Common myeloid progenitor, CD34-positive (primary cell): ENCODE data around the gene HOXB13.

ENCODE experiments used
- CTCF ChIA-PET: fragments of 350-600 bp; sonication (Branson Sonifier 250); formaldehyde crosslinking; loops from one replicate; lab custom pipeline; 2021; ENCODE audit warnings: antibody characterized with exemption; lab: Charles Lee
- POLR2A ChIA-PET: fragments of 350-600 bp; sonication (Branson Sonifier 250); formaldehyde crosslinking; loops from one replicate; lab custom pipeline; 2021; ENCODE audit warnings: antibody characterized with exemption; lab: Charles Lee
- DNase-seq, 3 donors: peaks; one replicate each; pipeline versions ENCODE4 v3.0.0 to v3.0.0-alpha.2; 2013
- H3K27ac ChIP-seq, 2 experiments: 1 replicate in 1 of 2; 2 replicates in 1 of 2; pipeline ENCODE4 v1.7.0; 2013; ENCODE audit warnings: inconsistent platforms in 2 of 2, low read length in 2 of 2, mild to moderate bottlenecking in 2 of 2, low read depth in 1 of 2, moderate library complexity in 1 of 2; ENCODE audit not compliant: severe bottlenecking in 2 of 2, insufficient read depth in 1 of 2, poor library complexity in 1 of 2
- H3K27me3 ChIP-seq, 5 experiments: replicated peaks in 2 of 5; 1 replicate in 3 of 5; 2 replicates in 2 of 5; pipeline versions ENCODE4 v1.6.1 to v1.7.0; 2013; ENCODE audit warnings: low read length in 4 of 5, mild to moderate bottlenecking in 2 of 5, moderate library complexity in 2 of 5, inconsistent platforms in 1 of 5; ENCODE audit not compliant: insufficient read depth in 5 of 5, control insufficient read depth in 4 of 5
- H3K36me3 ChIP-seq, 4 experiments: 1 replicate in 2 of 4; 2 replicates in 2 of 4; pipeline versions ENCODE4 v1.6.1 to v1.7.0; 2013; ENCODE audit warnings: low read length in 3 of 4, control low read depth in 1 of 4, mild to moderate bottlenecking in 1 of 4; ENCODE audit not compliant: control insufficient read depth in 4 of 4, insufficient read depth in 4 of 4
- H3K4me1 ChIP-seq, 4 experiments: 1 replicate in 3 of 4; 2 replicates in 1 of 4; pipeline versions ENCODE4 v1.6.1 to v1.7.1; 2013; ENCODE audit warnings: low read length in 3 of 4, mild to moderate bottlenecking in 3 of 4, control low read depth in 1 of 4, inconsistent platforms in 1 of 4, moderate library complexity in 1 of 4; ENCODE audit not compliant: control insufficient read depth in 4 of 4, insufficient read depth in 4 of 4; ENCODE audit errors: control extremely low read depth in 1 of 4
- H3K4me3 ChIP-seq, 7 experiments: 1 replicate in 4 of 7; 2 replicates in 3 of 7; pipeline versions ENCODE4 v1.5.1 to v1.7.0; 2013; ENCODE audit warnings: mild to moderate bottlenecking in 7 of 7, low read length in 6 of 7, moderate library complexity in 6 of 7, inconsistent platforms in 2 of 7, low read depth in 2 of 7, control low read depth in 1 of 7; ENCODE audit not compliant: insufficient read depth in 4 of 7, control insufficient read depth in 1 of 7; ENCODE audit errors: extremely low read depth in 1 of 7
- H3K9me3 ChIP-seq, 5 experiments: 1 replicate in 4 of 5; 2 replicates in 1 of 5; pipeline versions ENCODE4 v1.6.1 to v1.7.1; 2013; ENCODE audit warnings: low read length in 4 of 5, mild to moderate bottlenecking in 2 of 5, inconsistent platforms in 1 of 5, low read depth in 1 of 5, moderate library complexity in 1 of 5; ENCODE audit not compliant: control insufficient read depth in 4 of 5, insufficient read depth in 2 of 5; ENCODE audit errors: control extremely low read depth in 1 of 5
- WGBS: methylation state at CpG from one replicate; pipeline ENCODE4 v1.1.5; 2013; ENCODE audit not compliant: insufficient coverage; 5-methylcytosine and 5-hydroxymethylcytosine counted together

The HOXB13 gene

GRCh38 chr17:48740537-48740936 is 12.0 kb upstream of the HOXB13 start:
- Histone ChIP-seq H3K27ac (no peak overlapping the region), H3K9me3 (peaks cover 0 to 6% (median 4%) of the 10 kb centered on the region in 5 experiments), H3K4me3 (no peak overlapping the region), H3K36me3 (no peaks in the 10 kb centered on the region), H3K27me3 (peaks cover 45 to 100% (median 67%) of the 10 kb centered on the region in 5 experiments), H3K4me1 (no peaks in the 10 kb centered on the region)
- ChIA-PET POLR2A (no interaction called here), CTCF (no interaction called here)
- no peak for DNase-seq

GRCh38 chr17:48738803-48739526 is 10.4 kb upstream of the HOXB13 start:
- H3K4me1 ChIP-seq: no peaks in the 10 kb centered on the region

GRCh38 chr17:48738424-48738802 is 9.9 kb upstream of the HOXB13 start:
- POLR2A ChIA-PET: no interaction called here

More at GRCh38 chr17:48738803-48739526, 10.4 kb upstream of the HOXB13 start:
- H3K9me3 ChIP-seq: peaks cover 0 to 6% (median 4%) of the 10 kb centered on the region in 5 experiments
- no peak overlapping the region for H3K27ac ChIP-seq
- CTCF ChIA-PET: interaction anchor here (0.7 to 8.5 kb wide), 5 partner anchors 10 to 99 kb away, joined by 3 to 92 read pairs (median 7); partner anchors contain the start of genes HOXB13, PRAC1 and PRAC2
- WGBS: 4% methylated on average over 34 of the region's 37 CpGs
- no peaks in the 10 kb centered on the region for H3K36me3 ChIP-seq
- POLR2A ChIA-PET: no interaction called here
- H3K27me3 ChIP-seq: peaks cover 41 to 100% (median 65%) of the 10 kb centered on the region in 5 experiments
- DNase-seq: peak in 1 of 3 donors; percentile 36
- H3K4me3 ChIP-seq: no peak overlapping the region

GRCh38 chr17:48737330-48738043 is 8.9 kb upstream of the HOXB13 start:
- Histone ChIP-seq H3K4me3 (no peak overlapping the region), H3K4me1 (peaks cover 0 to 4% (median 0%) of the 10 kb centered on the region in 4 experiments), H3K27me3 (peaks cover 31 to 100% (median 68%) of the 10 kb centered on the region in 5 experiments), H3K36me3 (no peaks in the 10 kb centered on the region), H3K27ac (no peak overlapping the region), H3K9me3 (peaks cover 0 to 6% (median 4%) of the 10 kb centered on the region in 5 experiments)
- 70% methylated on average over 4 of the region's 4 CpGs for WGBS
- ChIA-PET POLR2A (no interaction called here), CTCF (interaction anchor here (0.7 to 8.5 kb wide), 10 partner anchors 8 to 295 kb away, joined by 3 to 92 read pairs (median 3); partner anchors contain the start of genes HOXB13, PRAC1 and PRAC2)
- DNase-seq: no peak

More at GRCh38 chr17:48738424-48738802, 9.9 kb upstream of the HOXB13 start:
- CTCF ChIA-PET: interaction anchor here (0.7 to 8.5 kb wide), 6 partner anchors 9 to 51 kb away, joined by 3 to 92 read pairs (median 5); partner anchors contain the start of genes HOXB13, PRAC1 and PRAC2
- H3K27me3 ChIP-seq: peaks cover 40 to 100% (median 64%) of the 10 kb centered on the region in 5 experiments
- H3K36me3 ChIP-seq: no peaks in the 10 kb centered on the region
- no peak overlapping the region for H3K4me3 ChIP-seq
- DNase-seq: no peak
- WGBS: 5% methylated on average over 3 of the region's 11 CpGs
- H3K9me3 ChIP-seq: peaks cover 0 to 6% (median 4%) of the 10 kb centered on the region in 5 experiments
- no peak overlapping the region for H3K27ac ChIP-seq
- no peaks in the 10 kb centered on the region for H3K4me1 ChIP-seq

- Histone ChIP-seq H3K9me3 (peaks cover 0 to 6% (median 0%) of the 10 kb centered on the region in 5 experiments), H3K36me3 (no peaks in the 10 kb centered on the region), H3K4me3 (no peak overlapping the region), H3K4me1 (peaks cover 0 to 4% (median 0%) of the 10 kb centered on the region in 4 experiments), H3K27me3 (peaks cover 36 to 100% (median 67%) of the 10 kb centered on the region in 5 experiments), H3K27ac (no peak overlapping the region)
- POLR2A ChIA-PET: interaction anchor here (1.2 kb wide), 3 partner anchors 10 to 17 kb away, joined by 3 to 6 read pairs (median 3); no protein-coding TSS in a partner anchor
- CTCF ChIA-PET: interaction anchor here (1.1 to 8.5 kb wide), 4 partner anchors 9 to 34 kb away, joined by 4 to 92 read pairs (median 7); partner anchors contain the start of genes PRAC1 and PRAC2
- no peak for DNase-seq
- WGBS: 0% methylated on average over 7 of the region's 7 CpGs
Observed at GRCh38 chr17:48735062-48735351, 6.5 kb upstream of the HOXB13 start.

GRCh38 chr17:48734333-48735061 is 5.9 kb upstream of the HOXB13 start:
- ChIA-PET CTCF (interaction anchor here (1.1 to 8.5 kb wide), 4 partner anchors 9 to 35 kb away, joined by 4 to 92 read pairs (median 7); partner anchors contain the start of genes PRAC1 and PRAC2), POLR2A (interaction anchor here (0.5 to 1.2 kb wide), 3 partner anchors 11 to 990 kb away, joined by 3 to 6 read pairs (median 3); no protein-coding TSS in a partner anchor)
- Histone ChIP-seq H3K36me3 (no peaks in the 10 kb centered on the region), H3K27ac (no peak overlapping the region), H3K9me3 (peaks cover 0 to 6% (median 0%) of the 10 kb centered on the region in 5 experiments), H3K4me1 (peaks cover 0 to 4% (median 0%) of the 10 kb centered on the region in 4 experiments), H3K27me3 (peaks cover 42 to 100% (median 68%) of the 10 kb centered on the region in 5 experiments), H3K4me3 (no peak overlapping the region)
- no peak for DNase-seq
- WGBS: 6% methylated on average over 11 of the region's 14 CpGs
